ENCODE data around the gene NXPH4.

- TF ChIP-seq, protein P1, sequence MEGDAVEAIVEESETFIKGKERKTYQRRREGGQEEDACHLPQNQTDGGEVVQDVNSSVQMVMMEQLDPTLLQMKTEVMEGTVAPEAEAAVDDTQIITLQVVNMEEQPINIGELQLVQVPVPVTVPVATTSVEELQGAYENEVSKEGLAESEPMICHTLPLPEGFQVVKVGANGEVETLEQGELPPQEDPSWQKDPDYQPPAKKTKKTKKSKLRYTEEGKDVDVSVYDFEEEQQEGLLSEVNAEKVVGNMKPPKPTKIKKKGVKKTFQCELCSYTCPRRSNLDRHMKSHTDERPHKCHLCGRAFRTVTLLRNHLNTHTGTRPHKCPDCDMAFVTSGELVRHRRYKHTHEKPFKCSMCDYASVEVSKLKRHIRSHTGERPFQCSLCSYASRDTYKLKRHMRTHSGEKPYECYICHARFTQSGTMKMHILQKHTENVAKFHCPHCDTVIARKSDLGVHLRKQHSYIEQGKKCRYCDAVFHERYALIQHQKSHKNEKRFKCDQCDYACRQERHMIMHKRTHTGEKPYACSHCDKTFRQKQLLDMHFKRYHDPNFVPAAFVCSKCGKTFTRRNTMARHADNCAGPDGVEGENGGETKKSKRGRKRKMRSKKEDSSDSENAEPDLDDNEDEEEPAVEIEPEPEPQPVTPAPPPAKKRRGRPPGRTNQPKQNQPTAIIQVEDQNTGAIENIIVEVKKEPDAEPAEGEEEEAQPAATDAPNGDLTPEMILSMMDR (conservative IDR thresholded peaks at IDR 0.05), result no peak
- no peak for TF ChIP-seq EZH2 (IDR thresholded peaks at IDR 0.05; ENCODE audit: low read depth)
These were observed 19.8 kb downstream of the NXPH4 start for GRCh38 chr12:57236201-57236924.

All from PC-9 (cell line).